HG02571 (cell line): ENCODE results near the gene ATXN7L1.

Experiments
- ATAC-seq: cut with Tn5 transposase; IDR thresholded peaks from one replicate; pipeline ENCODE4 v1.9.1; 2021; ENCODE audit warnings: mild to moderate bottlenecking, moderate library complexity; ENCODE audit not compliant: unreplicated experiment

ATXN7L1 gene

DNA sequence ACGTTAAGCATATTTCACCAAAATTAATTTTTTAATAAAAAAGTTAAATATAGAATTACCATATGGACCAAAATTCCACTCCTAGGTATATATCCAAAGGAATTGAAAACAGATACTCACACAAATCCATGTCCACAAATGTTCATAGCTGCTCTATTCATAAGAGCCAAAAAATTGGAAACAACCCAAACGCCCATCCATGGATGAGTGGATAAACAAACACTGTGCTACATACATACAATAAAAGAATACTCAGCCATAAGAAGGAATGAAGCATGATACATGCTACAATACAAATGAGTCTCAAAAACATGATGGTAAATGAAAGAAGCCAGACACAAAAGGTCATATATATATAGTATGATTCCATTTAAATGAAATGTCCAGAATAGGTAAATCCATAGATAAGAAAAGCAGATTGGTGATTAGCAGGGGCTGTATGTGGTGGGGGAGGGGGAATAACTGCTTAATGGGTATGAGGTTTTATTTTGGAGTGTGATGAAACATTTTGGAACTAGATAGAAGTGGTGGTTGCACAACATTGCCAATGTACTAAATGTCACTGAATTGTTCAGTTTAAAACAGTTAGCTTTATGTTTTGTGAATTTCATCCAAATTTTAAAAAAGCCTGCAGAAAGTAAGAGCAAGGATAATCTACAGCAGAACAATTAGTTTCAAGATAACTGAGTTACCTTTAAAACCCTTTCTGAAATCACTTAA, 193.9 kb downstream of the ATXN7L1 start:
- ATAC-seq = no peak

DNA sequence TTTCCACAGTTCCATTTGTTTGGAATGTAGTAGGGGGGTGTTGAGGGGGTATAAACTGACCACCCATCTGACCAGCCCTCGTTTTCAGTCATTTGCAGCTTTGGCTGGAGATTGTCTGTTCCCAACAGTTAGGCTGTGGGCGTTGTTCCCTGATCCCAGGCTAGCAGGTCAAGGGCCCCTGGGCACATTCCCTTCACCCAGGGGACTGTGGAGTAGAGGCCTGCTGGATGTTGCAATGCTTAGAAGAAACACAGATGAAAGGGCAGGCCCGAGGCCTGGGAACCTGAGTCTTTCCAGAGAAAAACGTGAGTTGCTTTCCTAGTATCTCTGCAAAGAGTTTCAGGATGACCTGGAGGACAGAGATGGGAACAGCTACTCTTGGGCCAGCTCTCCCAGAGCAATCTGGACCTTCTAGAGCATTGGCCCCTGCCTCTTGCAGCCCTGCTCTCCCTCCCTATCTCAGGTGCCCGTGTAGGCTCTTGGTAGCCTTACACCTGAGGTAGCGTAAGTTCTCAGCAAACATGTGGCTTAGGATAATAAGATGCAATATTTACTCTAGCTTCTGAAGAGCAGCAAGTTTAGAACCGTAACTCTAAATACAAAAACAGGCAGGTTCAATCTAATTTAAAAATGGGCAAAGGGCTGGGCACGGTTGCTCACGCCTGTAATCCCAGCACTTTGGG, 195.8 kb downstream of the ATXN7L1 start:
- ATAC-seq = no peak

DNA sequence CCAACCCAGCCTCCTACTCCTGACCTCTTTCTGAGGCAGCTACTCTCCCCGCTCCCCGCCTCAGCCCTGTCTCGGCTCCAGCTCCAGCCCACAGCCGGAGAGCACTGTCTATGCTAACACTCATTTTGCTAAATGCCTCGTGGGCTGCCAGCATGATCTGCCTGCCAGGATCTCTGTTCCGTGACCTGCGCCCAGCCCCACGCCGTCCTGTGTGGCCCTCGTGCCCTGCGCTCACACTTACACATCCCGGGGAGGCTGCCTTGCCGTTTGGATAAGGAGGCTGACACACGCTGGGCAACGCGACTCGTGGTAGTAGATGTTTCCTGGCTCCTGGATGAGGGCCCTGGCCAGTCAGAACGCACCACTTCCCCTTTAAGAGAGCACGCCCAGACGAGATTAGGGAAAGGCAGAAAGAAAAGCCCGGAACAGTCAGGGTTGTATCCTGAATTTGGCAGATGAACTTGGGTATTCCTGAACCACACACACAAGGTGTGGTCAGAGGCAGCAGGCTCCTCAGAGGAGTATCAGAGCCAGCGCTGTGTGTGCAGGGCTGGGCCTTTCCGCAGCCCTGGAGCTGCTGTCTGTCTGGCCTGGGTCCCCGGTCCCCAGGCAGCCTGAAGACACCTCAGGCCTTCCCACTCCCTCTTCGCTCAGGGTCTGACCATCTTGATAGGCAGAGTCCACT, 197.4 kb downstream of the ATXN7L1 start:
- peak; percentile 50 for ATAC-seq

DNA sequence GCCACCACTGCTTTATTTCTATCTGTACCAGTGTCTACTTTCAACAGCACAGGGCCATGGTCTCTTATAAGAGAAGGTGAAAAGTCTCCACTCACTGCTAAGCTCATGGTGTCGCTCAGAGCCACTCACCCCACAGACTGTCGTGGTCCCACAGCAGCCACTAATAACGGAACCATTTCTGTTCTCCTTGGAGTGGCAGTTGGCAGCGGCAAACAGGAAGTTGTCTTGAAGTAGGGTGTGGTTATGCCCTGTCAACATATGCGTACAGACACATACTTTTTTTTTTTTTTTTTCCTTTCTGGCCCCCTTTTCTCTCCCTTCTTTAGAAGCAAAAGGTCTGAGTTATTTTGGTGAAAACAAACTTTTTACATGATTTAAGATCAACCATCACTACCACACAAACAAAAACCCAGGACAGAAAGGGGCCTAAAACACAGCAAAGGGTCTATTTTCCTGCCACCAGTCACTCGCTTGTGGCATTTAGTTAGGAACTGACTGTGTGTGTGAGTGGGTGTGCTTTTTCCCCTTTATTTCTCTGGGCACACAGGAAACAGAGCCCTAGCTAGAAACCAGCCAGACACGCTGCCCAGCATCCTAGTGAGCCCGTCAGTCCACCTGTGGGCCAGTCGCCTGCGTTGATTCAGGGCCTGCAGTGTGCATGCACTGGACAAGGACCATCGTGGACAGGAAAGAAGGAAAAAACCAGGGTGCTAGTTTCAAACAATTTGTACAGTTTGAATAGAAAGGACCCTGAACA, 198.4 kb downstream of the ATXN7L1 start:
- ATAC-seq = no peak

DNA sequence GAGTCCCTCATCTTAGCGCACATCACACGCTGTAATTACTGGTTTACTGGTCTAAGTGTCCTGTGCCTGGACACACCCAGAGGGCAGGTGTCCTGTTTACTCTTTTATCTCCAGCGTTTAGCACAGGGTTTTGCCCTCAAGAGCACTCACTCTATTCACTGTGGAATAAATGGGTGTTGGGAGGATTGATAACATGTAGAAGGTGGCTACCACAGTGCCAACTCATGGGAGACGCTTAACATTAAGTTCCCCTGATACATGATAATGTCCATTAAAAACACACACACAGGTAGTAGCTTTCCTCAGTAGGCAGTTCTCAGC, 199.0 kb downstream of the ATXN7L1 start:
- no peak for ATAC-seq

DNA sequence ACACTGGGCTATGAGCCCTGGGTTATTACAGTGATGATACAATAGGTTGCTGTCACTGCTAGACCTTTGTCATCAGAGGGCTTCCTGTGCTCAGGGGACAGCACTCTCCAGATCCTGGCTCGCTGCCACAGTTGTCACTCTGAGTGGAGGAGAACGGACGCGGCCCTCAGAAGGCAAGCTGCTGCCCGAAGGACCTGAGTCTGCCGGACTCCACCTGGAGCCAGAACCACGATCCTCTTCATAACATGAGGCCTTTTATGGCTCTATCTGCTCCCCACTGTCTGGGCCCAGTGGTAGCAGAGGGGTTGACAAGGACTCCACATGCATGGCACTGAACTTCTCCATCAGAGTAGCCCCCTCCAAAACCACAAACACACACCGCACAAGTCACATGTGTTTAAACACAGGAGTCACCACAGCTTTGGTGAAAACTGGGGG, 200.4 kb downstream of the ATXN7L1 start:
- ATAC-seq = no peak

DNA sequence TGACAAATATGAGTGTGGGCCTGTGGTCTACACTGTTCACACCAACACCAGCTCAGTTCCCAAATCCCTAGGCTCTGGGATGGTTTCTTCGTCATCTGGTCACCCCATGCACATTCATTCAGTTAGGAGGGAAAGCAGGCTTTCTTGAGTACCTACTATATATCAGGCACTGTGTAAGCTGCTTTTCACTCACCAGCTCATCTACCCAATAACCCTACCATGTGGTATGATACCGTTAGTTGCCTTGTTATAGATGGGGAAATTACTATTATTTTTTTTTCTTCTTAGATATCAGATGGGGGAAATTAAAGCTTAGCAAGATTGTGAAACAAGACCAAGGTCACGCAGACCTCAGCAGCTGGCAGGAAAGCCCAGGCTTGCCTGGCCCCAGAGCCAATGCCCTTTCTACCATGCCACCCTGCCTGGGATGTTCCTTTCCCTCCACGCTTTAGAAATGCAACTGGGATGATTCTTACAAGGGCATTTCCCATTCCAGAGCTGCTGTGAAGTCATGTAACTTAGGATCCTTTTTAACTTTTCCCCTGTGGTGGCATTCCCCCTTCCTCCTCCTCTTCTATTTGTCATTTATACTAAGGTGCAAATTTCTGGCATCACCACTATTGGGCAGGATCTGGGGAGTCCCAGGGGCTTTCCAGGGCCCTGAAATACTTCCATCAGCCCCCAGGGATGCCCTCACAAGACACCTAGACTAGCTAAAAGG, 202.0 kb downstream of the ATXN7L1 start:
- ATAC-seq = no peak

DNA sequence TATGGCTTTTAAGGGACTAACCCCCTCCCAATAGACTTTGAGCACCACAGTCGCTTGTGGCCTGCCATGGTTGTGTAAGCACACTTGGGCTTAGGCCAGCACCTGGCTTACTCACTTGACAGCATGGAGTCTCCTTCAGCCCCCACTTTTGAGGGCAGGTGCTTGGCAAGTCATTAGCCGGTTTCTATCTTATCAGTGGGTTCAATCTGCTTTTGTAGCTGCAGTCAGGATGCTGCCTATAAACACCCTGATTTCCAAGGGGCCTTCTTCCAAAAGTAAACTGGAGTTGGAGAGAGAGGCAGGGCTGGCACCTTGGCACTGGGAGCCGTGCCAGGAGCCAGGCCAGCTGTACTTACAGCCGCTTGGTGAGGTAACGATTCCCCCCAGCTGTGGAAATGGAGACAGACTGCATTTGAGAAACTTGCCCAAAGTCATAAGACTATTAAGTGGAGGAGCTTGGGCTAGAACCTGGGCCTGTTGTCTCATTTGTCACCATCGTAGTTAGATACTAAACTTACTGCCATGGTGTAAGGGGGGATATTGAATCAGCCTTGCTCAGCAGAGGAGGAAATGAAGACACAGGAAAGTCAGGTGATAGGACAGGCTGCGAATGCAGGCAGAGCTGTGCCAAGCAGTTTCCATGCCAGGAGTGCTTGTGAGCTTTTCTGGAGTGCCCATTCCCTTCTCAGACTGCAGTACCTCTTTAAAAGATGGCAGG, 202.9 kb downstream of the ATXN7L1 start:
- no peak for ATAC-seq

DNA sequence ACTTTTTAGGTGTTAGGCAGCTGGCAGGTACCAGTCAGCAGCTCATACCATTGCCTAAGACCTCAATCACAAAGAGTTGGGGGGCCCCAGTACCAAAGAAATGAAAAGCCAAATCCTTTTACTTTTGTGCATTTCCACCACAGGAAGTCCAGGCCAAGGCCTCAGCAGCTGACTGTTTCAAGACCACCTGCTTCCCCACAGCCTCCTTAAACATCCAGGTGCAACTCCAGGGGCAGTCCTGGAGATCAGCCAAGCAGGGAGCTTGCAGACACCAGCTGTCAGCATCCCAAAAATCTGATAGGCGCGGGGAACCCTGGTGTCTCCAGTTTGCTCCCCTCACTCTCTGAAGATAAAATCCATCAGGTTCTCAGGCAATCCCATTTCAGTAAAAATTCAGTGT, 203.6 kb downstream of the ATXN7L1 start:
- ATAC-seq = no peak

DNA sequence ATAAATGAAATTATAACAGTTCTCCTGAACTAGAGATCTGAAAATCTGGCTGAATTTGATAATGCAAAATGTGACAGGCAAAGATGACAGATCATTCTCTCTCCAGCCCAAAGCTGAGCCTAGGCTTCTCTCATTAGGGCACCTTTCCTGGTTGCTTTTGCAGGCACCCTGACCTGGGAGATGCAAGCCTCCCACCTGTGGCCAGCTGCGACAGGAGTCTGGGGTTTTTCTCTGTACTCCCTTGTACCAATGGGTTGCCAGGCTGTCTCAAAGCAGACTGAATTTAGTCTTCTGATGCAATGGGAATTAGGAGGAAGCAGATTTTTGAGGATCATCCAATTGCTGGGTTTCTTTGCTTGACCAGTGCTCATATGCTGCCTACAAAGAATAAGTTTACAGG, 210.1 kb downstream of the ATXN7L1 start:
- no peak for ATAC-seq

DNA sequence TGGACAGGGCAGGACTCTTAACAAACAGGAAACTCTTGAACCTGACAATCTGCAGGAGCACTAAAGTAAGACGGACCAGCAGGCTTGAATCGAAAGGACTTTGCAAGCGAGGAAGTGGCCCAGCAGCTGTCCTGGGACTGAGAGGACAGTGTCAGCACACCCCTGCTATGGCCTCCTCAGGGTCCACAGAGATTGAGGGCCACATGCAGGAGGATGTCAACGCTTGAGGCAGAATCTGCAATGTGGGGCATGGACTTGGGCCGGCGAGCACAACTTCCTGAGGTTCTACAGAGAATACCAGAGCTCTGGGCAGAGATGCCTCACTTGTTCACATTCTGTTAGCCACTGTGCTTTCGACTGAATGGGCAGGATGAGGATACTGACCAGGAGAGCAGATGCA, 210.7 kb downstream of the ATXN7L1 start:
- ATAC-seq = no peak

DNA sequence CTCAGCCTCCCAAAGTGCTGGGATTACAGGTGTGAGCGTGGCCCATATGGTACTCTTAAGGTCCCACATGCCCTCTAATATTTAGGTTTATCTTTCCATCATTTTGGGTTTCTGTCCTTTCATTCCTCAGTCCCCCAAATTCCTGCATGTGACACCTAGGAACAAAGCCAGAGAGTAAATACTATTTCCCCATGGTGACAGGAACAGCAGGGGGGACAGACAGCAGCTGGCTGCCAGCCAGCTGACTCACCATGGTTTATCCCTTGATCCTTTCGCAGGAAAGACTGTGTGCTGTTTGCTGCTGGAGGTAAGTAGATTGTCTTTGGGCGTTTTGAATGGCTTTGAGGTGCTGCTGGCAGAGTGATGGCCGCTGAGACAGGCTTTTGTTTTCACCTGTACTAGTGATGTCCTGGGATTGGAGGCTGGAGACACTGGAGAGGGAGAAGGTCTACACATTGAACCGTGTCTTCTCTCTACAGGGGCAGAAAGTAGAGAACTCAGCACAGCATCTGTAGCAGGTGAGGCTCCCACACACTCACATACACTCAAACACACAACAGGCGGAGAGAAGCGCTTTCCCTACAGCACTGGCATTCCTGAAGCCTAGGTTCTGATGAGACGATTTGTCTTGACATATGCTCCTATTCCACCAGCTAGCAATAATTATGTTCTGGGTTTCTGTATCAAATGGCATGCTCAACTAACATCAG, 211.4 kb downstream of the ATXN7L1 start:
- ATAC-seq = no peak

DNA sequence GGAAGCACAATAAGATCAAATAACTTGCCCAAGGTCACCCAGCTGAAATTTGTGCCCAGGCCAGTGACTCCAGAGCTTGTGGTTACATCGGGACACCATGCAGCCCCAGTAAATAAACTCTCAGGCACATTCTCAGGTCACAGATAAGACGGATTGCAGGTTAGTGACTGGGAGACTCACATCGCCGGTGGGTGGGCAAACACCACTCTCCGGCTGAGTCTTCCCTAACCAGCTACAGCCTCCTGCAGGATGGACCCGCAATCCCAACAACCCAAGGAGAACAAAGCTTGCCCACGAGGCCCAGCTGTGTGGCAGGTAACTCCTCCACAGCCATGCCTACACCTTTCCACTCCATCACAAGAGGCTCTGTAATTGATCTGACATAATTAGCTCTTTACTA, 213.4 kb downstream of the ATXN7L1 start:
- ATAC-seq = no peak

DNA sequence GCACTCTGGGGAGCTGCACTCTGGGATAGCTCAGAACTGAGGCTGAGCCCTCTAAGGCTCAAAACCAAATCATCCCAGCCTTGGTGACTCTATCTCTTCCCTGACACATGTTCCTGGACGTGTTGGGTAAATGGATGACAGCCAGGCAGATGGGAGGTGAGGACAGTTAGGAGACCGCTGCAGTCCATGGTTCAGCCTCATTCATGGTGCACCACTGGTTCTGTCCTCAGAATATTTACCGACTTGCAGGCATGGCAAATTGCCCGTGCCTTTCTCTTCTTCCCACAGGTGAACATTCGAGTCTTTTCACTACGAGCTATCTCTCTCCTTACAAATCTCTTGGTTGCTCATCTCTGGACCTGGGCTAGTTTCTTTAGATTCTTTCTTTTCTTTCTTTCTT, 214.8 kb downstream of the ATXN7L1 start:
- no peak for ATAC-seq

DNA sequence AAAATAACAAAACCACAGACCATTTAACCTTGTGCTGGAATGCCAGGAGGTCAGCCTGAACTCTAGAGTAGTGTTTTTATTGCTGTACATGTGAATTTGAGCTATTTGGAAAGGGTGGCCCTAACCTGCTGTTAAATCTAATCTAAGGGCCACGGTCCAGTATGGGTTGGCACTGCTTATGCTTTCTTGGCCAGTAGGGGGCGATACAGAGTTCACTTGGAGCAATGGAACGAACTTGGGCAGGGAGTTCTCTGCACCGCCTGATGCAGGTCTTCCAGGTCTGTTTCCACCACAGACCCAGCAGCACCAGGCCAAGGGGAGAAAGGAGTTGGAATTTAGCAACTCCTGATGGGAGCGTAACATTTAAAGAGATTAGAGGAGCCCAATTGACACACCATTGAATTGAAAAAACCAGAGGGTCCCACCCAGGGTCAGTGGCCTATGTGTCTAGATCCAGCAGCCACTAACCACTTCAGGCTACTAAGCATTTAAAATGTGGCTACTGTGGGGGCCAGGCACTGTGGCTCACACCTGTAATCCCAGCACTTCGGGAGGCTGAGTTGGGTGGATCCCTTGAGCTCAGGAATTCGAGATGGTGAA, 219.4 kb downstream of the ATXN7L1 start:
- no peak for ATAC-seq

DNA sequence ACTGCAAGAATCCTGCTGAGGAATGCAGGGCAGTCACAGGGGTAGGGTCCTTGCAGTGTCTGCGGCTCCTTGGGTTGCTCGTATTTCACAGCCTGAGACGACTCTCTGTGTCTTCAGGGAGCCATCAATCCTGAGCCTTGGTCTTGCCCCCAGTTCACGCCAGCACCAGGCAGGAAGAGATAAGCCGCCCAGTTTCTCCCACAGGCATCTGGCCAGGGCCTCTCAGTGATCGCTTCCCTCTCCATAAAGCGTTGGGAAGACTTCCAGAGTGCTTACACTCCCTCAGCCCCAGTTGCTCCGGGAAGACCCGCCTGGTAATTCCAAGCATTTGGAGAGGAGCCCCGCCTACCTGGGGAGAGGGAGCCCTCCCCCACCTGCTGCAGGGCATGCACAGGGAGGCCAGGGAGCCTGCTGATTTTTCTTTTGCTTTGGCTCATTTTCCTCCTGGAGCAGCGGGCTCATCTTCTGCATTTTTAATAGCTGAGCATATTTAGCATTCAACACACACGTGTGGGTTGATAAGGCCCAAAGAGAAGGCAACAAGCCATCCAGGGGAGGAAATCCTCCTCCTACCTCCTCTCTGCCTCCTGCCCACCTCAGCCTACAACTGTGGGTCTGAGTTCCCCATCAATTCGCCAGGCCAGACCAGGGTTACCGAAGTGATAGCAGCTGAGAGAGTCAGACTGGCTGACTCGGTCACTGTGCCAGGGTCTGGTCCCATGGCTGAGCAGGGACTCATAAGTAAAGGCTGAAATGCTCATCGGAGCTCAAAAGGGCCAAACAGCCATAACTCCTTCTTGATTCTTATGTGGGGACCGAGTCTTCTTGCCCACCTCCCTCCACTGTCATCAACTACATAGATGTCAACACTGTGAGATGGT, 220.7 kb downstream of the ATXN7L1 start:
- ATAC-seq = no peak

DNA sequence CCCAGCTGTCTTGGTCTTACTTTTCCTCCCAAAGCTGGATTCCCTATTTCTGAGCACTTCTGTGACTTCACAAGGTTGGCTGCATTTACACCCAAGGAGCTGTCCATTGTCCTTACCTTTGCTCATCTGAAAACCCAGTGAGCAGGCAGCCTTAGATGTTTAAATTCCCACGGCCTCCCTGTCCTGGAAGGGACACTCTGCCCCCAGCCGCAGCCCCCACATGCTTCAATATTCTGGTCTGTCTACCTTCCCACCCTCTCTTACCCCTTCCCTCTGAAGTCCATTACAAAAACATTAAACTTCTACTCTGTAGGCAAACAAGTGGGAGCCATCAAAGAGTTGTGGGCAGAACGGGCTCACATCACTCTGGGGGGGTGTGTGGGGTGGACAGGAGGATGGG, 221.3 kb downstream of the ATXN7L1 start:
- ATAC-seq = no peak

DNA sequence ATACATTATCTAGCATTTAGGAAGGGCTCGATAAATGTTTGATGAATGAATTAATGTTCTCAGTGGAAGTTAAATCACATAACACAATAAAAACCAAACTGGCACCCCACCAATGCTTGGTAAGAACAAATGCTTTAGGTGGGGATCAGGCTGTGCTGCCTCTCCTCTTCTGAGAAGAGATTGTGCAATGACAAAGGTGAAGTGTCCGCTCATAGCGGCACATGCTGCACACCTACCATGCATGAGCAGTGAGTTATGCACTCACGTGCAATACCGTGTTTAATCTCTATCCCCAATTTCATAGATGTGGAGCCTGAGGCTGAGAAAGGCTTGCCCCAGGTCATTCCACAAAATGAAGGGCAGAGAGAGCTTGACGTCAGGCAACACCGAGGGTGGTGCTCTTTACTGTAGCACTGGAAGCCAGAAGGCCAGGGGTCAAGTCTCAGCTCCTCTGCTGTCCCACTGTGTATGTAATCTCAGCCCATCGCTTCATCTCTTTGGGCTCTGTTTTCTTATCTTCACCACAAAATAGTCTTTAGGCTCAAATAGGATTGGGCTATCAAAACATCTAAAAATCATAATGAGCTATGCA, 222.2 kb downstream of the ATXN7L1 start:
- ATAC-seq = no peak
